A673 (cell line): ENCODE results near the gene TGFB1I1. TPM values are rescaled to one million over a fixed set of nuclear protein-coding genes. Genes with fewer than 3 reads are reported as not detected.

ENCODE experiments used
- BruUV-seq: library from RNA; stranded (reverse); fragments of 400-500 nt; replicated peaks from 2 replicates; lab custom pipeline; 2021; lab: Mats Ljungman, UMichigan
- CTCF ChIA-PET: fragments of 300-600 bp; sonication (Branson Sonifier 250); formaldehyde crosslinking; loops from one replicate; lab custom pipeline; 2022; ENCODE audit warnings: antibody characterized with exemption; lab: Charles Lee
- POLR2A ChIA-PET: fragments of 300-600 bp; sonication (Branson Sonifier 250); formaldehyde crosslinking; loops from one replicate; lab custom pipeline; 2022; ENCODE audit warnings: antibody characterized with exemption; ENCODE audit not compliant: low non-redundant PET; lab: Charles Lee
- DNase-seq: peaks from one replicate; pipeline ENCODE4 v3.0.0-alpha.2; 2015; ENCODE audit warnings: low spot score
- H3K27ac ChIP-seq: fragments of 200-600 bp; sonication (generic); 2 replicates; pipeline ENCODE4 v1.5.1; 2016; ENCODE audit warnings: mixed run types, low read depth, mild to moderate bottlenecking, mixed read lengths, antibody characterized with exemption, low read length; ENCODE audit not compliant: poor library complexity, severe bottlenecking
- H3K27me3 ChIP-seq: fragments of 200-600 bp; sonication (generic); replicated peaks from 2 replicates; pipeline ENCODE4 v1.6.1; 2017; ENCODE audit warnings: mixed run types, low read depth, mild to moderate bottlenecking, mixed read lengths, antibody characterized with exemption, low read length; ENCODE audit not compliant: insufficient read depth, poor library complexity
- H3K36me3 ChIP-seq: fragments of 200-600 bp; sonication (generic); 2 replicates; pipeline ENCODE4 v1.6.1; 2016; ENCODE audit warnings: mixed run types, mild to moderate bottlenecking, mixed read lengths, antibody characterized with exemption, low read length; ENCODE audit not compliant: insufficient read depth, poor library complexity, severe bottlenecking
- H3K4me1 ChIP-seq: fragments of 200-600 bp; sonication (generic); 2 replicates; pipeline ENCODE4 v1.6.1; 2017; ENCODE audit warnings: mixed run types, mild to moderate bottlenecking, mixed read lengths, antibody characterized with exemption, low read length; ENCODE audit not compliant: insufficient read depth, poor library complexity, severe bottlenecking
- H3K4me3 ChIP-seq: fragments of 200-600 bp; sonication (generic); 2 replicates; pipeline ENCODE4 v1.5.1; 2016; ENCODE audit warnings: low read depth, mixed run types, mild to moderate bottlenecking, mixed read lengths, low read length; ENCODE audit not compliant: poor library complexity, severe bottlenecking
- H3K9me3 ChIP-seq: fragments of 200-600 bp; sonication (generic); 2 replicates; pipeline ENCODE4 v1.6.1; 2016; ENCODE audit warnings: mixed run types, low read depth, mild to moderate bottlenecking, mixed read lengths, antibody characterized with exemption, low read length; ENCODE audit not compliant: poor library complexity, severe bottlenecking
- EZH2 ChIP-seq: fragments of 200-600 bp; sonication (generic); IDR thresholded peaks from 2 replicates; pipeline ENCODE4 v1.6.1; 2017; ENCODE audit warnings: borderline replicate concordance, low read depth, mild to moderate bottlenecking, mixed read lengths, antibody characterized with exemption, low read length; ENCODE audit not compliant: poor library complexity, severe bottlenecking
- intact Hi-C: fragments of 100-400 bp; cut with micrococcal nuclease; formaldehyde crosslinking; loops from one replicate; pipeline ENCODE4 v1.10.0; 2022; ENCODE audit not compliant: unreplicated experiment
- total RNA-seq: library from RNA; stranded (reverse); gene quantifications from 2 replicates; pipeline ENCODE4 v1.2.3, GENCODE V29; 2021
- TF ChIP-seq, protein P1 (sequence below): fragments of 300-800, 200-600 bp; sonication (generic); conservative IDR thresholded peaks from 2 replicates; pipeline ENCODE4 v1.5.1; 2017; ENCODE audit warnings: low read depth, mild to moderate bottlenecking, antibody characterized with exemption, low read length, moderate library complexity, mixed read lengths

TGFB1I1 gene
- total RNA-seq, 1 experiment from 2014 or later = 3.3 TPM

DNA sequence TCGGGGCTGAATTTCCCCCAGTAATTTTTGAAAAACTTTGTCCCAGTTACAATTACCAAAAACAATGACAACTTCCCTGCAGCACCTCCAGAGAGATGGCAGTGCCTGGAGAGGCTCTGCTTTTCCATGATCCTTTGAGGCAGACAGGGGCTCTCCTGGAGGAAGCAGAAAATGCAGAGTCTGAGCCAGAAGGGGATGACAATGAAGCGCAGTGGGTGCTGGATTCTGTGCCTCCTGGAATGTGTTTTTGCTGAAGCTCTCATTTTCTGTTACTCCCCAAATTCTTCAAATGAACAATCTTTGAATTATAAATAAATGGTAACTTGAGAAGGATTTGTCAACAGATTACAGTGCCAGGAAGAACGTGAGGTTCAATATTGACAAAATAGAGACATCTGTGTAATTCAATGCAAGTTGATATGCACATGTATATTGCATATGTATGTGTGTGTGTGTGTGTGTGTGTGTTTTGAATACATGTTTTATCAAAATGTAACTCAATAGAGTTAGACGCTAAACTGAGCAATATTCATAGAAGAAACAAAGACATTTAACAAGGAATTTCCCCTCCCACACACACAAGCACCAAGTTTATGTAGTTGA, 45.9 kb downstream of the TGFB1I1 start:
- CTCF ChIA-PET = no interaction called here
- H3K4me3 ChIP-seq = no peak overlapping the region
- intact Hi-C loops = loop anchor here (10.0 kb wide), 1 partner anchor 347 kb away; no protein-coding TSS in a partner anchor
- no TSS peak for BruUV-seq
- H3K9me3 ChIP-seq = no peaks in the 10 kb centered on the region
- no peaks in the 10 kb centered on the region for H3K36me3 ChIP-seq
- TF ChIP-seq, protein P1, sequence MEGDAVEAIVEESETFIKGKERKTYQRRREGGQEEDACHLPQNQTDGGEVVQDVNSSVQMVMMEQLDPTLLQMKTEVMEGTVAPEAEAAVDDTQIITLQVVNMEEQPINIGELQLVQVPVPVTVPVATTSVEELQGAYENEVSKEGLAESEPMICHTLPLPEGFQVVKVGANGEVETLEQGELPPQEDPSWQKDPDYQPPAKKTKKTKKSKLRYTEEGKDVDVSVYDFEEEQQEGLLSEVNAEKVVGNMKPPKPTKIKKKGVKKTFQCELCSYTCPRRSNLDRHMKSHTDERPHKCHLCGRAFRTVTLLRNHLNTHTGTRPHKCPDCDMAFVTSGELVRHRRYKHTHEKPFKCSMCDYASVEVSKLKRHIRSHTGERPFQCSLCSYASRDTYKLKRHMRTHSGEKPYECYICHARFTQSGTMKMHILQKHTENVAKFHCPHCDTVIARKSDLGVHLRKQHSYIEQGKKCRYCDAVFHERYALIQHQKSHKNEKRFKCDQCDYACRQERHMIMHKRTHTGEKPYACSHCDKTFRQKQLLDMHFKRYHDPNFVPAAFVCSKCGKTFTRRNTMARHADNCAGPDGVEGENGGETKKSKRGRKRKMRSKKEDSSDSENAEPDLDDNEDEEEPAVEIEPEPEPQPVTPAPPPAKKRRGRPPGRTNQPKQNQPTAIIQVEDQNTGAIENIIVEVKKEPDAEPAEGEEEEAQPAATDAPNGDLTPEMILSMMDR = no peak
- TF ChIP-seq EZH2 = no peak
- no peak overlapping the region for H3K27ac ChIP-seq
- peaks cover 12% of the 10 kb centered on the region for H3K27me3 ChIP-seq
- no peaks in the 10 kb centered on the region for H3K4me1 ChIP-seq
- DNase-seq = no peak
- POLR2A ChIA-PET = no interaction called here

DNA sequence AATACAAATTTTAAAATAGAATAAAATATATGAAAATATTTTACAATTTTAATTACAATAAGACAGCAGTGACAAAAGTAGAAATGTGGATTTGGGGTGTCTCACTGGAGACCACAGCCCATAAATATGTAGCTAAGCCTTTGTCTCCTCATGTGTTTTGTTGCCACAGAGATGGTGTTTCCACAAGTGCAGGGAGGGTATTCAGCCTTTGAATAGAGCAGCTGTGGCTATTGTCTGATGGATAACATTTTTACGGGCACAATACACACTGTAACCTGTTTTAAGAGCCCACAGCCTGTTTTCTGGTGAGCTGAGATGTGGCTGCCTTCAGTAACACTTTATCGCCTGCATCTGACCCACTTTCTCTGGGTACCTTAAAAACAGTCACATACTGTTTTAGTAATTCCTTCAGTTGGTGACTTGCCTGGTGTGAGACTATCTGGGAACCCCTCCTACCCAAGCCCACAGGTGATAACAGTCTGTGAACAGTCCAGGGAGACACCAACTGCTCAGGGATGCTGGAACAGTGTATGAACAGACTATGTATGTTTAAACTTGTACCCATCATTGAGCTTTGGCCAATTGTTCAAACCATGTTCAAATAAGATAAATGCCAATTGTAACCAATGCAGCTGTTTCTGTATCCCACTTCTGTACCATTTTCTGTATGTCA, 47.9 kb downstream of the TGFB1I1 start:
- H3K9me3 ChIP-seq = no peaks in the 10 kb centered on the region
- no peak for TF ChIP-seq EZH2
- TF ChIP-seq, protein P1 = no peak
- no peak for DNase-seq
- peaks cover 9% of the 10 kb centered on the region for H3K27me3 ChIP-seq
- H3K4me3 ChIP-seq = no peak overlapping the region
- ChIA-PET CTCF (no interaction called here), POLR2A (no interaction called here)
- no TSS peak for BruUV-seq
- H3K27ac ChIP-seq = no peak overlapping the region
- H3K36me3 ChIP-seq = no peaks in the 10 kb centered on the region
- H3K4me1 ChIP-seq = no peaks in the 10 kb centered on the region
- intact Hi-C loops = loop anchor here (10.0 kb wide), 1 partner anchor 345 kb away; no protein-coding TSS in a partner anchor

DNA sequence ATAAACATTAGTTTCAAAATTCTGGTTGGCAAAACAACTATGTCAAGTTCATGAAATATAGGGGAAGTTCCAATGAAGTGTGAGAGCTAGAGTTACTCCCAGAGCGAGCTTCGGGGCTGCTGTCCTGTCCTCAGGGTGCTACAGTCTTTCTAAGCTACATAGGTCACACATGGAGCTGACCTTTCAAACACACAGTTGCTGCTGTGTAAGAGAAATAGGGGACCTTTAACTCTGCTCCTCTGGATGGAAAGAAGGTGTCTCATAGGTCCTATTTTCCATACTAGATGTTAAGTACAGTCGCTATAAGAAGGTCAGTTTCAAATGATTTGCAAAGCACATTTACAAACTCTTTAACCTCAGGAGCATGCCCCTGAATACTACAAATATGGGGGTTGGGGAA, 49.4 kb downstream of the TGFB1I1 start:
- Histone ChIP-seq H3K4me3 (no peak overlapping the region), H3K27ac (no peak overlapping the region), H3K4me1 (no peaks in the 10 kb centered on the region), H3K9me3 (no peaks in the 10 kb centered on the region), H3K27me3 (peaks cover 2% of the 10 kb centered on the region), H3K36me3 (no peaks in the 10 kb centered on the region)
- no TSS peak for BruUV-seq
- no peak for TF ChIP-seq EZH2
- DNase-seq = no peak
- ChIA-PET POLR2A (no interaction called here), CTCF (no interaction called here)
- intact Hi-C loops = no loop called here
